PFSK-1 (cell line): ENCODE measurements around the gene TBP.

ENCODE experiments used
- FOXP2 ChIP-seq: optimal IDR thresholded peaks from 2 replicates; pipeline ENCODE3; 2011; ENCODE audit warnings: borderline replicate concordance, control low read depth, inconsistent platforms; ENCODE audit not compliant: insufficient read depth; ENCODE audit errors: extremely low read length, extremely low read depth
- POLR2AphosphoS5 ChIP-seq: IDR thresholded peaks from 2 replicates; pipeline ENCODE4 v1.6.1; 2012; ENCODE audit warnings: low read depth, mild to moderate bottlenecking, control low read depth, low read length, moderate library complexity
- REST ChIP-seq, 2 experiments: IDR thresholded peaks; 2 replicates each; pipeline versions ENCODE4 v1.6.1 to v1.8.0; 2011 to 2012; ENCODE audit warnings: low read depth in 2 of 2, low read length in 2 of 2, control low read depth in 1 of 2, inconsistent platforms in 1 of 2, mild to moderate bottlenecking in 1 of 2, moderate library complexity in 1 of 2; ENCODE audit not compliant: insufficient read depth in 1 of 2
- TAF1 ChIP-seq: IDR thresholded peaks from 2 replicates; pipeline ENCODE4 v1.6.1; 2012; ENCODE audit warnings: low read length, control low read depth, borderline replicate concordance; ENCODE audit not compliant: insufficient read depth

GRCh38 chr6:170584954-170585498, 30.9 kb downstream of the TBP start:
- TF ChIP-seq POLR2AphosphoS5 = no peak
- TF ChIP-seq TAF1 = no peak
- TF ChIP-seq REST (IDR thresholded peaks at IDR 0.05; ENCODE audit: insufficient read depth in 1 of 2, low read depth in 2 of 2, low read length in 2 of 2) = no peak
- TF ChIP-seq FOXP2 = no peak
